GM13977 (cell line): Measurements from ENCODE around the gene ZHX3.

Source experiments
- DNase-seq: peaks from one replicate; pipeline ENCODE4 v3.0.0; 2012; ENCODE audit warnings: low spot score
- in situ Hi-C: fragments of 300-500 bp; cut with MboI; formaldehyde crosslinking; loops from one replicate; pipeline ENCODE4 v1.12.0; 2022; ENCODE audit warnings: low sequenced_read_pairs, low pct_unique_long_range_greater_than_20kb, mixed read lengths, inconsistent platforms; ENCODE audit not compliant: unreplicated experiment
- TF ChIP-seq, protein P1 (sequence below): IDR thresholded peaks from 2 replicates; pipeline ENCODE4 v1.5.1; 2012; ENCODE audit warnings: mild to moderate bottlenecking, control low read depth; ENCODE audit not compliant: insufficient read depth; ENCODE audit errors: extremely low read depth, missing control alignments

The ZHX3 gene

DNA sequence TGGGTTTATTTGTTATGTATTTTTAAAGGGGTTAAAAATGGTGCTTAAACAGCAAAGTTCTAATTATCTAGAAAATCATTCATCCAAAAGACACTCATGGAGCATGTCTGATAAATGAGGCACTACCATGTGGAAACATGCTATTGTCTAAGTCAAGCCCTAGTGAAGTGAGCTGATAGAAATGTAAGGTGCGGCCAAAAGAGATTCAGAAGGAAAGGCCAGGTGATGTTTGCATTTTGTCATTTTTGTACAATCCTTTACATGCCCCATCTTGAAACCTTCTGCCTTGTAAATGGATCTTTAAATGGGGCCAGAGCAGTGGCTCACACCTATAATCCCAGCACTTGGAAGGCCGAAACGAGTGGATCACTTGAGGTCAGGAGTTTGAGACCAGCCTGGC is 102.9 kb downstream of the ZHX3 start:
- TF ChIP-seq, protein P1, sequence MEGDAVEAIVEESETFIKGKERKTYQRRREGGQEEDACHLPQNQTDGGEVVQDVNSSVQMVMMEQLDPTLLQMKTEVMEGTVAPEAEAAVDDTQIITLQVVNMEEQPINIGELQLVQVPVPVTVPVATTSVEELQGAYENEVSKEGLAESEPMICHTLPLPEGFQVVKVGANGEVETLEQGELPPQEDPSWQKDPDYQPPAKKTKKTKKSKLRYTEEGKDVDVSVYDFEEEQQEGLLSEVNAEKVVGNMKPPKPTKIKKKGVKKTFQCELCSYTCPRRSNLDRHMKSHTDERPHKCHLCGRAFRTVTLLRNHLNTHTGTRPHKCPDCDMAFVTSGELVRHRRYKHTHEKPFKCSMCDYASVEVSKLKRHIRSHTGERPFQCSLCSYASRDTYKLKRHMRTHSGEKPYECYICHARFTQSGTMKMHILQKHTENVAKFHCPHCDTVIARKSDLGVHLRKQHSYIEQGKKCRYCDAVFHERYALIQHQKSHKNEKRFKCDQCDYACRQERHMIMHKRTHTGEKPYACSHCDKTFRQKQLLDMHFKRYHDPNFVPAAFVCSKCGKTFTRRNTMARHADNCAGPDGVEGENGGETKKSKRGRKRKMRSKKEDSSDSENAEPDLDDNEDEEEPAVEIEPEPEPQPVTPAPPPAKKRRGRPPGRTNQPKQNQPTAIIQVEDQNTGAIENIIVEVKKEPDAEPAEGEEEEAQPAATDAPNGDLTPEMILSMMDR = no peak
- DNase-seq = no peak
- in situ Hi-C loops = no loop called here

DNA sequence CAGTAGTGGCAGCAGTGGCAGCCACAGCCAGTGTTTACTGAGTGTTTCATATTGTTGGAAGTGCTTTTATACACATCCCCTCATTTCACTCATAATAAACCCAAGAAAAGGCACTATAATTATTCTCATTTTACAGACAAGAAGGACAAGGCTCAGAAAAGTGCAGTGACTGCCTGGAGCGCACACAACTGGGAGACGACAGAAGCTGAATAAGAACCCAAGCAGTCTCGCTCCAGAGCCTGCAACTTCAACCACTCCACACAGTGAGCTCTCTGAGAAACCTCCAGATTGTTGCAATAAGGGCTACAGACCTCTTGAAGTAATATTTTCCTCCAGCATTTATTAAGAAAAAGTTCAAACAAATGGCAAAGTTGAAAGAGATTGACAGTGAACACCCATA is 103.3 kb downstream of the ZHX3 start:
- no peak for DNase-seq
- in situ Hi-C loops = no loop called here
- TF ChIP-seq, protein P1 = no peak

DNA sequence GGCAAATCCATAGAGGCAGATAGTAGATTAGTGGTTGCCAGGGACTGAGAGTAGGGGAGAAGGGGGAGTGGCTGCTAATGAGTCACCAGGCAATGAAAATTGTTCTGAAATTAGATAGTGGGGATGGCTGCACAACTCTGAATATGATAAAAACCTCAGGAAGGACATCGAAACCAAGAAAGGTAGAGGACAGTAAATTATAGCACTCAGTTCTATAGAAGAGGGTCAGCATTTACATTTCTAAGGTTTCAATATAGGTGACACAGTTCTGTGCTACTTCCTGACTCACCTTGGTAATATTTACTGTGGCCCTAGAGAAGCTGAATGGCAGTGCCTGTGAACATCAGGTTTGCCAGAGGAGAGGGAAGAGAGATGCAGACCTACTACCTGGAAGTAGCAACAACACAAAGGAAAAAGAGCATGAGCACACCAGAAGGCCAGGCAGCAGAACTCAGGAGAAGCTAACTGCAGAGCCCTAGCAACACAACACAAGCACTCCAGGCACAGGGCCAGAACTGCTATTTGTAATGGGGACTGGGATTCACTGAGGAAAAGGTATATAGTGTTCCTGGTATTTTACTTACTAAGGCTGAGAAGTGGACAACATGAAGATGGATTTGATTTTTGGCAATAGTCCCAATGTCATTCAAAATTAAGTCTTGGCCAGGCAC is 104.2 kb downstream of the ZHX3 start:
- TF ChIP-seq, protein P1 = no peak
- no peak for DNase-seq
- in situ Hi-C loops = no loop called here

DNA sequence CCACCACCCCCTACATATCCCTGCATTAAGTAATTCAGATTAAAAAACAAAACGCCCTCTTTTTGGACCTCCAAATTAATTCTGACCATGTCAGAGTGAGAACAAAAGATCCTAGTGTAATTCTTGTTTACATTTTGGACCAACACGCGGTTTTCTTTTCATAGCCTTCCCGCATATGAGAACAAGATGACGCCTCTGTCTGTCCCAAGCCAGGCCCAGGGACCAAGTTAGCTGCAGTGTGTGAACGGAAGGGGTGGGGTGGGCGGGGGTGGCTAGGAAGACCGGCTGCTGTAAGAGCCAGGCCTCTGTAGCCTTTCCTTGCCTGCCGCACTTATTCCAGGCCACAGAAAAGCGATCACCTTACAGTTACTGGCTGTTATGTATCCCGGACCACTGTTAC is 112.2 kb downstream of the ZHX3 start:
- in situ Hi-C loops = no loop called here
- TF ChIP-seq, protein P1 = no peak
- DNase-seq = no peak

DNA sequence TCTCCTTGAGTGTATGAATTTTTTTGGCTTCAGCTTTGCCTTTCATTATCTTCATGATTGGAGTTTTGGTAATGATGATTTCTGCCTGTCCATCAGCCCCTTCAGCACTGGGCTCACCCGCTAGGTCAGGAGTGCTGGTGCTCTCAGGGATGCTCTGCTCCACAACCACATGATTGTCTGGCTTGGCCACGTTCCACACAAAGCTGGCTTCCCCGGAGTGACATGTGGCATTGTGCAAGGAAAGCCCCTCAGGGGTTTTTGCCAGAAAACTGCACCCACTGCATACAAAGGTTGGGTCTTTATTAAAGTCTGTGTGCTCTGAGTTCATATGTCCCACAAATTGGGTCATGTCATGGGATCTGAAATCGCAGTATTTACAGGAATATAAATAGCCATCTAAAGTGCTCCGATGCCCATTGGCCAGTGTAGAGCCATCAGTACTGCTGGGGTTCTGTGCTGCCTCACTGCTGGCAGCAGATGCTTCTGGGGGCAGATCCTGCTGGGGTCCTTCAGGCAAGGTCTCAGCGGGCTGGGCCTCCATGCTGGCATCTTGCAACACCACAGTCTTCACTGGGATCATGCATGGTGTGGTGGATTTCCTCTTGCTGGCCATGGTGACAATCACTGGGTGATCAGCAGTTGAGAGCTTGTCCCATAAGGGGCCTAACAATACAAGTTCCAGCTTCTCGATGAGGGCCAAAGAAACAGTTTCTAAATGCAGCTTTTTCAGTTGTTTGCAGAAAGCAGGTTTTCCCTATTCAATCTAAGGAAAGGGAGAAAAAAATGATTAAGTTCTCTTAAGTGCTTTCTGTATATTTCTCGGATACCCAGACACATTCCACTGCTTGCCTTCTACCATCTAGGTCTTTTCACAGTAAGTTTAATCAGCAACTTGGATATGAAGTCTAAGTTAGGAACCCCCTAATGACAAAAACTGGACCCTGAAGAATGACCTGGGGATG is 112.9 kb downstream of the ZHX3 start:
- DNase-seq = no peak
- TF ChIP-seq, protein P1 = no peak
- in situ Hi-C loops = no loop called here

DNA sequence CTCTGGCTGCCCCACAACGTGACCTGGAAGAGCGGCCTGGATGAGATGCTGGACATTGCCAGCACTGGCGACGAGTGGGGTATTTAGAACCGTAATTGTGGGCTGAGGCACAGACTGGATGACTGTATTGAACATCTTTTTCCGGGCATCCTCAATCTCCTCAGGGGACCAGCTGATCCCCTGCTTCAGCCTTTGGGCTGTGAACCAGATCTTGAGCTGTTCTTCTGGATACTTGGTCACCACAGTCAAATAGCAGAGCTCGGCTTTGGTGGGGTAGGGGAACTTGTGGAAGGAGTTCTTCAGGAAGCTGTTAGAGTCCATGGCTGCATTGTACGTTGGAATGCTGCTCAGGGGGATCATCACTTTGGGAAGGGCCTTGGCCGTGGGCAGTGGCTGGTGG is 113.9 kb downstream of the ZHX3 start:
- in situ Hi-C loops = no loop called here
- TF ChIP-seq, protein P1 = no peak
- DNase-seq = no peak
